HL-60/S4 treated with phorbol 12-myristate 13-acetate at 8.2 ng/mL for 4 days and 3 days (cell line): ENCODE results near the gene CLMP.
"Not testable (repeated sequence)": the region's sequence is repeated elsewhere in the genome, so short reads cannot be mapped to it uniquely, and the experiment has no call there.

Source experiments
- in situ Hi-C: fragments of 300-500 bp; cut with MboI; formaldehyde crosslinking; loops from 2 replicates; pipeline ENCODE4 v1.15.0; 2022; ENCODE audit warnings: low sequenced_read_pairs

The CLMP gene

DNA sequence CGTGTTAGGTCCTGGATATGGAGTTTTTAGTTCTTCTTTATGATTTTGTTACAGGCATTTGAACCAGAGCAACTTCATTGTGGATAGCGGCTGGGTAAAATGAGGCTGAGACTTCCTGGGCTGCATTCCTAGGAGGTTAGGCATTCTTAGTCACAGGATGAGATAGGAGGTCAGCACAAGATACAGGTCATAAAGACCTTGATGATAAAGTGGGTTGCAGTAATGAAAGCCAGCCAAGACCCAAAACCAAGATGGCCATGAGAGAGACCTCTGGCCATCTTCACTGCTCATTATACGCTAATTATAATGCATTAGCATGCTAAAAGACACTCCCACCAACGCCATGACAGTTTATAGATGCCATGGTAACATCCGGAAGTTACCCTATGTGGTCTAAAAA, 23.4 kb upstream of the CLMP start:
- in situ Hi-C loops, result no loop called here

DNA sequence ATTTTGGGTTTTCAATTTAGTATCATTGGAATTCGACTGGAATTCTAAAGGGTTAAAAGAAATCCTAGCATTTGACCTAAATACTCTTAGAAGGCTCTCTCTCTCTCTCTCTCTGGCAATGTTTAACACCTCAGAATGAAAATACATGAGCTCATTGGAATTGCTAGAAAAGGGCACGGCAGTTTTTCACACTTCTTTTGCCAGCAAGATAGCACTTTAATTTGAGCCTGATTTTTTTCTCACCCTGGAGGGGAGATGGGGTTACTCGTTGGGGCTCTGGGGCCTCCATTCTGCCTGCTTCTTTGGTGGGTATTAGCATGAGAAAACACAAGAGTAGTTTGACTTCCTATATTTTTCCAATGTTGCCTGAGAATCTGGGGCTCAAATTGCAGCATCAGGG, 22.8 kb upstream of the CLMP start:
- in situ Hi-C loops, result no loop called here

DNA sequence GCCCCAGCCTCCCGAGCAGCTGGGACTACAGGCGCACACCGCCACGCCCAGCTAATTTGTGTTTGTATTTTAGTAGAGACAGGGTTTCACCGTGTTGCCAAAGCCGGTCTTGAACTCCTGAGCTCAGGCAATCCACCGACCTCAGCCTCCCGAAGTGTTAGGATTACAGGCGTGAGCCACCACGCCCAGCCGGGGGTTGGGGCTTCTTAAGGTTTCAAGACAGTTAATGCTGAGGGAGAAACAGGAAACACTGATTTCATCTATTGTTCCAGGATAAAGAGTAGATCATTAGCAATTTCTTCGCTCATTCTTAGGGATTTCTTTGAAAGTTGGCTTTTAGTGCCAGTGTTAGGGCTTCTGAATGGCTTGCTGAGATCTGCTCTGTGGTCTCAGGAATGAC, 21.2 kb upstream of the CLMP start:
- in situ Hi-C loops, result no loop called here

DNA sequence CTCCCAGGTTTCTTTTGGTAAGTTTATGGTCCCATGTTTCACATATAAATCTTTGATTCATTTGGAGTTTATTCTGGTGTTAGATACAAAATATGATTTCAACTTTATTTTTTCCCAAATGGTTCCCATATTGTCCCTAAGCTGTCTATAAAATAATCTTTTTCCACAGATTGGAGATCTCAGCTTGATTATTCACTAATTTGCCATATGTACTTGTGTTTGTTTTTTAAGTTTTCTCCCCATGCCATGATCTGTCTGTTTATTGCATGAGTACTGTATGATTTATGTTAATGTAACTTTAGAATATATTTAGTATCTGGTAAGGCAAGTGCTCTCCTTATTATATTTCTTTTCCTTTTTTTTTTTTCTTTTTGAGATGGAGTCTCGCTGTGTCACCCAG, 19.9 kb upstream of the CLMP start:
- in situ Hi-C loops, result no loop called here

DNA sequence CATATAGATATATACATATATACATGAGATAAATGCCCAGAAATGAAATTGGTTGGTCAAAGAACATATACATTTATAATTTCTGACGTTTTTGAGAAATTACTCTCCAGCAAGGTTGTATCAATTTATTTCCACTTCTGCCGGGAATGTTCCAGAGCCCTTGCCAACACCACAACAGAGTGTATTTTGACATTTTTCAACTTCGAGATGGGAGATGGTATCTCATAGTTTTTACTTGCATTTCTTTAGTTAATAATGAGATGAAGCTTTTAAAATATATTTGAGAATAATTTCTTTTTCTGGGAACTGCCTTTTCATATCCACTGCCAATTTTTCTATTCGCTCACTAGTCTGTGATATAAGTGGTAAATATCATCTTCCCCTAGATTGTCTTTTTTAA, 19.3 kb upstream of the CLMP start:
- in situ Hi-C loops, result no loop called here

DNA sequence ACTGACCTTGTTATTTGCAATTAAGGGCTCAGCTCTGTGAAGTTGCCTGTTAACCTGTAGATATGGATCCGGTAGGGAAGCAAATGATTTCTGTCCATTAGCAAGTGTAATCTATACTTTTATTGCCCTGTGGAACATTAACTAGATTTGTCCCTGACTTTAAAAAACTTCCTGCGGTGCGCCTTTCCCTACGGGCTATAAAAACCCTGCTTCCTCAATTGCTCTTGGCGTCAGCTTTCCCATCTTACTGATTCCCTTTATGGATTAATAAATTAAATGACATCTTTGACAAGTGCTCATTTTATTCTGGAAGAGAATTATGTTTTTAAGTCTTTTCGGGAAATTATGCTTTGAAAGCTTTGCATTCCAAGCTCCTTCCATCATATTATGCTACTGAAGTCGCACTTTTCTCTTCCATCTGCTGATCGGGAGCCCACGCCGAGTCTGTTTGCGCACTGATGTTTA, 18.3 kb upstream of the CLMP start:
- in situ Hi-C loops, result no loop called here

DNA sequence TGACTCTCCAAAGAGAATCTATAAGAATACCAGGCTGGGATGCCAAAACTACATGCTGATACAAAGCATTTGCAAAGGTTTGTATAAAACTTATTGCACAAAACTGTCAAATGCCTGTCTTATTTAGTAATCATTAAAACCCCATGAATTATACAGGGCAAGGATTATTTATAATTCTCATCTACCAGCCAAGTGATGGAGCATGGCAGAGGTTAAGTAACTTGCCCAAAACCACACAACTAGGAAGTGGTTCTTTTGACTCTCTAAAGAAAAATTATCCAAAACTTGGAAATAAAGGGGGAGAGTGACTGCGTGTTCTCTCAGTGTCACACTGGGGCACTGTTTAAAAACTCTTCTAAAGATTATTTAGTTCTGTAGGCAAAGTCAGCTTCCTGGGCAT, 17.4 kb upstream of the CLMP start:
- in situ Hi-C loops, result no loop called here

DNA sequence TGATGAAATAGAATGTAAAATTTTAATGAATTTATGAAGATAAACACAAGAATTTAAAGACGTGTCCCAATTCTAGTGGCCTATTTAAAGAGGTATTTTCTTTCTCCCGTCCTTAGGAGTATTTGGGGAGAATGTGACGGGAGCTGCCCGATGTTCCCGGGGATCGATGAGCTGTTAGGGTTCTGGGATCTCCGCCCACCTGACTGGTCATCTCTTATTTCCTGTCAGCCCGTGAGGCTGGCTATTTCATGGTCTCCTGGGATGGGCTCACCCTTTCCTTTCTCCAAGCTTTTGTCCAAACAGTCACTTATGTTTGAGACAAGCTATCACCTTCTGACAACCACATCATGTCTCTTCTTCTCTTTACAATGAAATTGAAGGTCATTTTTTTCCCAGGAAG, 16.9 kb upstream of the CLMP start:
- in situ Hi-C loops, result no loop called here

DNA sequence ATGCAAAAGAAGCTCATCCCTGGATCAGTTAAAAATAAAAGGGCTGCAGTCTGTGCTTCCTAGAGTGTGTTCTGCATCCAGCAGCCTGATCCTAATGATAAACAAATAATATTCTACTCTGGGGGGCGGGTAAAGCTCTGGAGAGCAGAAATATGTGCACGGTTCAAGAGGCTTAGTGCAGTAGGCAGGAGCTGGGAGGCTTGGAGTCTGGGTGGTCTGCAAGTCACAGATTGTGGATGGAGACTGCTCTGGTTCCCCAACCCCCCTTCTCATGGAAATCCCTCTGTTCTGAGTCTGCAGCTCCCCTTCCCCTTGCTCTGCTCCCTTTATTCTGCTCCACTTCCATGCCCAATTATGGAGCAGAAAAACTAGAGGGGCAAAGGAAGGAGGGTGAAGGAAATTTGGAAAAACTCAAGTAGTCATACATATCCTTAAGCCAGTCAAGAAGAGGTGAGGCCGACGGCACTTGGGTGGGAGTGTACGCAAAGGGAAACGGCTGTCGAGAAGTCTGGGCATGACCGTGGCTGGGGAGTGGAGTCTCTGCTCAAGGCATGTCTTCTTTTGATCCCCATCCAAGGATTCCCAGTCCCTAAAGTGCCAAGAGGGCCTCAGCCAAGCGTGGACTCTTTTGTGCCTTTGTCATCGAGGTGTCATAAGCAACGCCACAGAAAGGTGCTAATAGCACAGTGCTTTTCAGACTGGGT, 16.3 kb upstream of the CLMP start:
- in situ Hi-C loops, result no loop called here

DNA sequence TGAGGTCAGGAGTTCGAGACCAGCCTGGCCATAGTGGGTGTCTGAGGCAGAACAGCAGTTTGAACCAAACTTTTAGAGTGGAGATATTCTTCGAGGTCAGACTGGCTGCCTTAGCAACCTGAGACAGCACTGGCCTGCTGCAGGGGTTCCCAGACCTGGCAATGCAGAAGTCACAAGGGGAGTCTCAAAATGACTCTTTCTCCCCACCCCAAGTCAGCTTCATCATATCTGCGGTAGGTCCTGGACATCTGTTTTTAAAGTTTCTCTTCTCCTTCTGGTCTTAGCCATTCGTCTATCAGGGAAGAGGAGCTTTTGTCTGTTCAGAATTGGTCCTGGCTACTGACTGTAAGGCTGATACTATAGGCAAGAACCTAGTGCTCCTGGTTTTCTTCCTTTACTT, 14.5 kb upstream of the CLMP start:
- in situ Hi-C loops, result no loop called here

DNA sequence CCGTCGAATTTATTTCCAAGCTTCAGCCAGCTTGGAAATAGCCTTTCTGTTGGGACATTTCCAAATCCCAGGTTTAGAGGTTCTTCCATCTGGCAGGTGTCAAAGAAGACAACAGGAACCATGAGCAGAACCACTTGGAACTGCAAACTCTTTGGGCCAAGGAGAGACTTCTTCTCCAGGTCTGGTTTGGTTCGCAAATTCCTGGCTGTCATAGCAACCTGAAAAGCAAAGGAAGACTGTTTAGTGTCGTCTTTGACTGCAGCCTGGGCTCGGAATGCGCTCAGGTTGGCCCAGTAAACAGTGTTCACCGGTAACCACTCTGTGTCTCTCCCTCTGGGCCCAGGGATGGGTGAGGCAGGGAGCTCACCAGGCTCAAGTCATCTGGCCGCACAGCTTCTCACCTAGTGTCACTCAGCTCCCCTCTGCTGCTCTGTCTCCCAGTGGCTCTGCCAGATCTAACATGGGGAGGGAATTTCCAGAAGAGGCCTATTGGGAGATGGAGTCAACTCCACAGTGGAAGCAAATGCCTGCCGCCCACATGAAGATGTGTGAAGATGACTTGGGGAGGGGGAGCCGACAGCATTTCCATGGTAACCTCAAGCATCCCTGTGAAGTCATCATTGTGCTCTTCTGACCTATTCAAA, 11.9 kb upstream of the CLMP start:
- in situ Hi-C loops, result no loop called here

DNA sequence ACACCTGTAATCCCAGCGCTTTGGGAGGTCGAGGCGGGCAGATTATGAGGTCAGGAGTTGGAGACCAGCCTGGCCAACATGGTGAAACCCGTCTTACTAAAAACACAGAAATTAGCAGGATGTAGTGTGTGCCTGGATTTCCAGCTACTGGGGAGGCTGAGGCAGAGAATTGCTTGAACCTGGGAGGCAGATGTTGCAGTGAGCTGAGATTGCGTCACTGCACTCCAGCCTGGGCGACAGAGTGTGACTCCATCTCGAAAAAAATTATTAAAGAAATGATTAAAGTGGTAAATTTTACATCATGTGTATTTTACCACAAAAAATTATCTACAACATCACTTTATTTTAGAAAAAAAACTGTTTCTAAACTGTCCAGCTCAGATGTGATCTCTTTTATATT, 11.0 kb upstream of the CLMP start:
- in situ Hi-C loops, result not testable (repeated sequence)

DNA sequence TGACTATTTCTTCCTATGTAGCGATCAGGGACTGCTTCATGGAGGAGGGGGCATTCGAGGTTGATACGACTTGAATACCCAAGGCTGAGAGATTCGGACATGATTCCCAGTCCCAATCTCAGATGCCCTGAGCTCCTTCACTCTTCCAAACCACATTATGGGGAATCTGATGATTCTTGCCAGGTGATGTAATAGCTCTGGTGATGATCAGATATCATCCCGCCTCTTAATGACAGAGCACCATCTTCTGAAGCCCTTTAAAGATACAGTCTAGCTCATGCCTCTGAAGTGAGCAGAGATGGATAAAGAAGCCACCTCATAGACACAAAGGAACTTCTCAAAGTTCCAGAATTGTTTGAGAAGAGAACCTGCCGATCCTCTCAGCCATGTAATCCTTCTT, 8.9 kb upstream of the CLMP start:
- in situ Hi-C loops, result no loop called here

DNA sequence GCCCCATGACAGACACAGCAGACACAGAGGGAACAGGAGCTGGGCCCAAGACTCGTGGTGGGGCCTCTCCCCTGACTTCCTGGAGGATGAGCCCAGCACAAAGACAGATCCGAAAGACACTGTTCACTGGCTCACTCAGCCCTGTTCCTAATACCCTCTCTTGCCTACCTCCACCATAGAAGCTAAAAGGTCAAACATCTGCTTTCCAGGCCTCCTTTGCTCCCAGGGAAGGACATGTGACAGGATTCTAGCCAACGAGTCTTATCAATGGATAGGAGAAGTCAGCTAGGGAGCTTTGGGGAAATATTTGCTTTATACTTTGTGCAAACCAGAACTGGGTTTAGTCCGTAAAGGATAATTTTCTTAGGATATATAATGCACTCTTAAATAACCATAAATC, 8.4 kb upstream of the CLMP start:
- in situ Hi-C loops, result no loop called here

DNA sequence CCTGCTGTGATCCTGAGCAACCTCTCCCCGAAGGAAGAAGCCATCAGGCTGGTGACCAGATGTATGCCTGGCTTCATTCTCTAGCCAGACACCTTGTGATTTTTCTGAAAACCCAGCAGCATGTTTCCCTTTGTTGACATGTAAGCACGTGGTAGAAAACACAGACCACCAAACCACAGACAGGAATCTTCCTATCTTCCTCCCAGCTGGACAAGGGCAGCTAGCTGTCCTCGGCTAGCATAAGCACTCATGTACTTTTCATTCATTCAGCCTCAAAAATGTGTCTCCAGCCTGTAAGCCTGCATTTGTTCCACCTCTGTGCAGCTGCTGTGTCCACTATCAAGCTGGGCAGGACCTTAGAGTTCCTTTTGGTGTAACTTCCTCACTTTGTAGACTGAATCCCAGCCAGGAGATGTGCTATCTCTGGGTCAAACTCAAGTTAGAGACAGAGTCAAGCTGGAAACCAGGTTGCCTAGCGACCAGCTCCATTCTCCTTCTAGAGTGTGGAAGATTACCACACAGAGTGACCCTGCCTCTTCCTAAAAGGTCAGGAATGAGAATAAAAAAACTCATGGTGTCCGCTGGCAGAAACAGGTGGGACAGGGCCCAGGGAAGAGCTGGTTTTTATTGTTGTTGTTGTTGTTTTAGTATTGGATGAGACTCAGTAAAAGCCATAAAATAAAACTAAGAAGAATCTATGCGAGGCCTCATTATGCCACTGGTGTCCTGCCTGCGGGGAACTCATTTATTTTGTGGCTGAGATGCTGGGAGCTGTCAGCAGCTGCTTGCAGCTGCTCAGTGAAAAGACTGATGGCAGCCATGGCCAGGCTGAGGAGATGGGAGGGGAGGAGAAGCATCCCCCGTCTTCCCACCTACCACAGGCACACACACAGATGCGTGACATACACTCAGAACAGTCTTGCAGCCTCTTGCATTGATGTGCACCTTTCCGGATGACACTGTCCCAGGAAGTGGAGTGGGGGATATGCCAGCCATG, 7.4 kb upstream of the CLMP start:
- in situ Hi-C loops, result no loop called here

DNA sequence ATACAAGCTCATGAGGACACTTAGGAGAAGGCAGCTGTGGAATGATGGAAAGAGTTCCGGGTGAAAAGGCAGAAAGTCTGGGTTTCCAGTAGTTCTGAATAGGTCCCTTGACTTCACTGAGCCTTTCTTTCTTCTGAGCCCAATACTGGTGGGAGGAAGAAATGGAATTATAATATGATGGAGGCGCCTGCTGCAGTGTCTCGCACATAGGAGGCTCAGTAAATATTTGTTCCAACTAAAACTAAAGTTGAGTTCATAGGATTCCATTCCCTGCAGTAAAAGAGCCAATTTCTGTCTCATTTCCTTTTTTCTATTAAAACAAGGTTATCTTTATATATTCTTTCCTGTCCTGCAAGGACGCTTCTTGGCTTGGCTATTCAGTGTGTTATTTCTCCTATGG, 5.2 kb upstream of the CLMP start:
- in situ Hi-C loops, result no loop called here

DNA sequence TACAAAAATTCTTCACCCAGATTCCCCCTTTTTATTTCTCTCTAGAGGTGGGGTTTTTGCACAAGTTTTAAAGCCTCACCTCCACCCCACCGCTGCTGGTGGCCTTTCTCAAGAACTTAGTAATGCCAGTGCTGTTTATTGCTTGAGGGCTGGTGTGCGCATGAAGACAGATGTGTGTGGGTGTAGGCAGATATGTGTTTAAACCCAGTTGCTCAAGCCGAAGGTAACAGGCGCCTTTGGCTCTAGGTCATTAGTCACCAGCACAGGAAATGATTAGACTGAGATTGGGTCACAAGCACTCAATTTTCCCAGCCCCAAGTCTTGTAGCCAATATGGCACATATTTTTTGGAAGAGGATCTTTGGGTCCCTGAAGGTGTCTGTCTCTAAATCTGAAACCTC, 2.7 kb upstream of the CLMP start:
- in situ Hi-C loops, result no loop called here

DNA sequence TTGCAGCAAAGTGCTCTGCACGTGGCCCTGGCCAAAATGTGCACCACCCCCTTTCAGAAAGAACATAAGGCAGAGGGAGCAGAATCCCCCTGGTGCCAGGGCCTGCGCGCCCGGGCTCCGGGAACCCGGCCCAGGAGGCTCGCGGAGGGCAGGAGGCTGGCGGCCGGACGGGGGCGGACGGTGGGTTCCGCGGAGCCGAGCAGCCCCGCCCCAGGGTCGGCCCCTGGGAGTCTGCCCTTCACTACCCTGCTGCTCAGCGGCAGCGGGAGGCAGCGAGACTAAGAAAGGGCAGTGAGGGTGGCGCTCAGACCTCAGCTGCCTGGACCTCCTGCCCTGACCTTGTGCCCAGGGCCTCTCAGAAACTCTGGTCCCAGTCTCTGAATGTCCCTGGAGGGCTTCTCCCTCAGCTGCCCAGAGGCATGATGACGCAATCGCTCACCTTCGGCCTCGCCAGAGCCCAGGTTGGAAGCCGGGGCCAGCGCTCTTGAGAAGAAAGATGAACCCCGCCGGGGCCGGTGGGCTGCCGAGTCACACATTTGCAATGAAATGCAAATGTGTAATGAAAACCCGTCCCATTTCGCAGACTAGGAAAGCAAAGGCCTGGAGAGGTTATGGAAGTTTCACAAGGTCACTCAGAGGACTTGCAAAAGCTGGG, 1.1 kb upstream of the CLMP start:
- in situ Hi-C loops, result no loop called here

DNA sequence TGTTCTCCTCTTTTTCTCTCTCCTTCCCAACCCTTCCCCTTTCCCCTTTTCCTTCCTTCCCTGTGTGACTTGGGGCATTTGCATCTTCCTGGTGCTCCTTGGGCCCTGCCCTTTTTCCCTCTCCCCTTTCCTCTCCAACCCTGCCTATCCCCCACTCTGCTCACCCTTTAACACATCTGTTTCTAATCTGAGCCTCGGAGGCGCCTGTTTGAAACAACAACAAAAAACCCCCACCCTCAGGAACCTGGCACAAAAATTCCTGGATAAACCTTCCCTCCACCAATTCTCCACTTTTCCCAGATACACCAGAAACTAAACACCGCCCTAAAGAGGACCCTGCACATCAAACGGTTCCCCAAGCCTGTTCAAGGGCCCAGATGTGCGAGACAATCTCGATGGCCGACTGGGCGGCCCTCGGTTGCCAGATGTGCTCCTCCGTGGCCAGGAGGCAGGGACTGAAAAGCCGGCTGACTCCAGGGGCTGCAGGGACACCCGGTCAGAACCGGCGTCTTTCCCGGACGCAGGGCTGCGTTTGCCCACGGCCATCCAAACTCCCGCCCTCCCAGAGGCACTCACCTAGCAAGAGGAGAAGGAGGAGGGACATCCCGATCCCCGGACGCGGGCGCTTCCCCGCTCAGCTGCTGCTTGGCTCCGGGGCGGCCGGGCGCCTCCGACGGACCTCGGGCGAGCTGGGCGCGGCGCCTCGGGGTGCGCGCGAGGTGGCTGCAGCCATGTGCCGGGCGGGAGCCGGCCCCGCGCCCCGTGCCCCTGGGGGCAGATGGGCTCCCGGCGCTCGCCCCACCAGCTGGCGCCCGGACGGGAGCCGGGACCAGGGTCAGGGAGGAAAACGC, 486 bp downstream of the CLMP start:
- in situ Hi-C loops, result no loop called here

DNA sequence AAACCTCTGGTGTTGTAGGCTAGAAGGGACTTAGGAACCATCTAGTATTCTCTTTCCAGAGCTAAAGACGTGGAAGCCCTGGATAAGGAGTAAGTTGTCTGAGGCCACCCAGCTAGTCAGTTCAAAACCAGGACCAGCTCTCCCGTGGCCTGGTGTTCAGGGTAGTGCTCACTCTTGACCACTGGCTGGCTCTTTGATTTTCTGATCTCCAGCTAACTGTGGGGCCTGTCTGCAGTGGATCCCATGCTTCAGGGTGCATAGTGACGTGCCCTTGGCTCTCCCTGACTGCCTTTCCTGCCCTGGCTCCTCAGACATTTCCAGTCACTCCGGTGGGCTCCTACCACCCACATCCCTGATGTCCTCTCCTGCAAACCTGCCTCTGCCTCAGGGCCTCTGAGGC, 1.3 kb downstream of the CLMP start:
- in situ Hi-C loops, result no loop called here
